Retinal pigment epithelial cell (primary cell): ENCODE data around the gene OGT.

Experiments used
- DNase-seq: peaks from one replicate; pipeline ENCODE4 v3.0.0-alpha.2; 2010; ENCODE audit warnings: low read depth
- H3K4me3 ChIP-seq: 2 replicates; pipeline ENCODE4 v1.5.1; 2011; ENCODE audit warnings: mild to moderate bottlenecking, low read length, control low read depth, moderate library complexity
- CTCF ChIP-seq: conservative IDR thresholded peaks from 2 replicates; pipeline ENCODE4 v1.5.1; 2011; ENCODE audit warnings: low read depth, low read length, control low read depth, inconsistent platforms

OGT gene

DNA sequence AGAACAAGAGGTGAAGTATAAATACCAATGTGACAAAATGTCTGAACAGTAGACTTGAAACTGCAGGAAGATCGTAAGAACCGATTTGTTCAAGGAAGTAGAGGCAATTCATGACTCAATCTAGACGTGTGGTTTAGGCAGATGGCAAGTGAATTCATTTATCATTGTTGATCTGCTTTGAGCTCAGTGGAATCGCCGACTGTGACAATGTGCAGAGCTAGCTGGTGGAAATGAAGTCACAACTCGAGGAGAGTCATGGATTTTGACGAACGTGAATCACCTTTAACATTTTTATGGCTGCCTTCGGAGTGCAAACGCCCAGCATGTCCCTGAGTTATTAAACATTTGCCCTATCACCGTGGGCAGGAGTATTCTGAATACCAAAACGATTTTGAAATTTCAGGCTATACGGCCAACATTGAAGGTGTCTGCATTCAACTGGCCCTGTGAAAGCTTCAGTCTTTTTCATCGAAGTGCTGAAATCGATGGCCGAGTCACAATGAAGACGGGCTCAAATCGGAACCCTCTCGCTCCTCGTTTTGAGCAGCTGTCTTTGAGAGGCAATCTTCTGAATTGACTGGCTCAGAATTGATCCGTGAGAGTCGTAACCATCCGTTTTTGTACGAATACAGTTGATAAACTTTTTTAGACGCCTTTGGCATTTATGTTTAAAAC lies 689 bp upstream of the OGT start:
- TF ChIP-seq CTCF: no peak
- H3K4me3 ChIP-seq: peak overlapping the region; percentile 95
- no peak for DNase-seq

- DNase-seq: no peak
- H3K4me3 ChIP-seq: peak overlapping the region; percentile 95
- TF ChIP-seq CTCF: no peak
Observed at GRCh38 chrX:71533516-71533850, 579 bp downstream of the OGT start.

- H3K4me3 ChIP-seq: peak overlapping the region; percentile 95
- no peak for TF ChIP-seq CTCF
- DNase-seq: no peak
Observed at GRCh38 chrX:71533851-71534561, 1.1 kb downstream of the OGT start.

GRCh38 chrX:71534773-71535544 lies 2.1 kb downstream of the OGT start:
- TF ChIP-seq CTCF: no peak
- DNase-seq: no peak
- H3K4me3 ChIP-seq: peak overlapping the region; percentile 95

DNA sequence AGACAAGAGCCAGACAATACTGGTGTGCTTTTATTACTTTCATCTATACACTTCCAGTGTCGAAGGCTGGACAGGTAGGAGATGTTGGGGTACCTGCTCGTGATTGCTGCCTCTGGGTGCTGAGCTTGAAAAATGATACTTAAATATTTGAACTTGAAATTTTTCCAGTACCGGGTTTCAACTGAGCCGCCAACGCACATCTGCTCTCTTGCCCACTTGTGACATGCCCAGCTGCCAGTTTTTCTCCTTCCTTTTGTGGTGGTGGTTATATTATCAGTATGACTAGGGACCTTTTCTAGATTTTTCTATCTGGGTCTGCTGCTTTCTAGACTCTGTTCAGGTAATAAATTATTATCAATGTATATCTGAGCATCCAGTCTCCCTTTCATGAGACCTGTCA lies 3.4 kb downstream of the OGT start:
- TF ChIP-seq CTCF: no peak

GRCh38 chrX:71537743-71538142 lies 4.8 kb downstream of the OGT start:
- no peak overlapping the region for H3K4me3 ChIP-seq
- DNase-seq: no peak
- TF ChIP-seq CTCF: no peak

More for the DNA sequence above, 3.4 kb downstream of the OGT start:
- no peak for DNase-seq
- H3K4me3 ChIP-seq: no peak overlapping the region
